ENCODE data around the gene MTCL1.
A peak's percentile ranks its signal among the peaks of the same experiment; 100 is the strongest.

The MTCL1 gene

DNA sequence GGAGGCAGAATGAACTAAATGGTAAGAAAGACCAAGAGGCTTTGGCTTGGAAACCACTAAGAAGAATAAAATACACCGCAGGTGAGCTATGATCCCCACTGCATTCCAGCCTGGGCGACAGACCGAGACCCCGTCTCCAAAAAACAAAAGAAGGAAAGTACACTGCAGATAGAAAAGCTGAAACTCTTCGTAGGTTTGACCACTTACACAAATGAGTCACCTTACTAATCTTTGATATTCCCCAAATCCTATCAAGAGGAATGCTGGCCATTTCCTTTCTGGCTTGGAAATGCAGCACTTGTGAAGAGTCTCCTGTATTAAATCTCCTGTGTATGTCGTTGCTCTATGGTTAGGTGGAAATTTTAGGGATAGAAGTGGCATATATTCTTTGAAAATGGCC lies 108.8 kb downstream of the MTCL1 start:
- peak; percentile 56 for DNase-seq

DNA sequence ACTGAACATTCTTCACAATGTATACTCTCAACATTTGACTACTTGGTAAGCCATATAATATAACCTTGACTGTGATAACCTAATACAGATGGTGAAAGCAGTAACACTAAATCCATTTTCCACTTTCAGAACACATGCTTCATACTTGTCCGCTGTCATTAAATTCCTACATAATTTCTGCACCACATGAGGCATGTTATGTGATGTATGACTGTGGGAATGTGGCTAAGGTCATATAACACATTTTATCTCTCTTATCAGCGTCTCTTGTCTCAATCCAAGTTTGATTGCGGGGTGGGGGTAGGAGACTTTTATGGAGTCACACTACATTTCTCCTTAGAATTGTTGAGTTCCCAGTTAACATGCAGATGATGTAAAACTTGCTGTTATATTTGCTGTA lies 110.9 kb downstream of the MTCL1 start:
- DNase-seq: peak; percentile 78

DNA sequence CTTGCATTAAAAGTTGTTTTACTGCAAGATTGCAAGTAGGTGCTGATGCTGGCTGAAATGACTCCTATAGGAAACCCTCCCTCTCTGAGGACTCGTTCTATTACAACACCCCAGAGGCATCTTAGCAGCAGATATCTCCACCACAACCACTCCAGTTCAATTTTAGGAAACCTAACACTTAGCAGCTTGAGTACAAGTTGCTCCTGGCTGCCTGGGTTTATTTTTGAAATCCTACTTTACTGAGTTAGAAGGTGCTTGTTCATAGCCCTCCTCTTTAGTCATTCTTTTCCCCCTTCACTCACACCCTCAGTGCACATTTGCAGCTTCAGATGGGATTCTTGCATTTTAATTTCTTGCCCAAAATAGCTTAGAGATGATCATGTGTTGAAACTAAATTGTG lies 111.5 kb downstream of the MTCL1 start:
- DNase-seq: peak; percentile 73

DNA sequence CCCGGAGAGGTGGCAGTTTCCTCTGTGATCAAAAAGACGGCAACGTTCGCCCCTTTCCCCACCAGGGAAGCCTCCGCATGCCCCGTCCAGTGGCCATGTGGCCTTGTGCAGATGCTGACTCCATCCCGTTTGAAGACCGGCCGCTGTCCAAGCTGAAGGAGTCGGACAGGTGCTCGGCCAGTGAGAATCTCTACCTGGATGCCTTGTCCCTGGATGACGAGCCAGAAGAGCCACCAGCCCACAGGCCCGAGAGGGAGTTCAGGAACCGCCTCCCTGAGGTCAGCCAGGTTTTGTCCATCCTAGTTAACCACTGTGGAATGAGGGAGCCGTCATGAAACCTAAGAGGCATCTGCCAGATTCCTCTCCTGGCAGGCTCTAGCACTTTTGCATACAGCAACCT lies 113.6 kb downstream of the MTCL1 start:
- no peak for DNase-seq

DNA sequence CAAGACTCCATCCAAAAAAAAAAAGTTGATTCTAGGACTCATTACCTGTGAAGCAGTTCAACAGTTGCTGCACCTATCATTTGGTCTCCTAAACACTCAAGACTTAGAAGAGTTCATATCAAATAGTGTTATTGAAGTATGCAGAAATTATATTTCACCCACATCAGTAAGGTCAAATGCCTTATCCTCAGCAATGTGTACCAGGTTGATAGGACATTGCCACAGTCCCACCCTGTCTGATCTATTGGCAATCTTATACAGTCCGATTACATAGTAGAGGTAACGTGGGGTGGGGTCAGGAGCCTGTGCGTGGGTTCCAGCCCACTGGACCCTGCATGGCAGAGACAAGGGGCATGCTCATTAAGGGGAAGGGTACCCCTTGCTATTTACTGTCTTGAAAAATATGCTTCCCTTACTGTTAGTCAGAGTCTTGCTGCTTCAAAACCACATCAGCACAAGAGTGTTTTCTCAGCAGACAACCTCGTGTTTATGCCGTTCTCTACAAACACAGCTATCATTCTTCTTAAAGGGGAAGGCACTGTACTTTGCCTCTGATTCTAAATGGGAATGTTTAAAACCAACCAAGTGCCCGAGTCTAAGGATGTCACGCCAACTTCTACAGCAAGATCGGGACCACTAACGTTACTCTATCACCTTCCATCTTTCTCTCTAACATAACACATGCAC lies 115.2 kb downstream of the MTCL1 start:
- no peak for DNase-seq

DNA sequence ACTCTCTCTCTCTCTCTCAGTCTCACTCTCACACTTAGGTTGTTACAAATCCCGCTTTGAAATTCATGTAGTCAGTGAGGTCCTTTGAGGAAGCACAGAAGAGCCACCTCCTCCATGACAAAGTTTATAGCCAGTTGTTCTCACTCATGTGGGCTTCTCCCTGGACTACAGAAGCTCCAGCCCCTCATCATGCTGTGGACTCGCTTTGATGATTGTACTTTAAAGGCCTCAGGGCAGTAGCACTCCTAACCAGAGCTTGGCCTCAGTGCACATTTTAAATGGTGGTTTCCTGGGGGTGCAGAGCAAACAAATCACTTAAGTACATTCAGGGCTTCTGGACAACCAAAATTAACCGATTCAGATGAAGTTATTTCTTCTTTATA lies 115.7 kb downstream of the MTCL1 start:
- no peak for DNase-seq

DNA sequence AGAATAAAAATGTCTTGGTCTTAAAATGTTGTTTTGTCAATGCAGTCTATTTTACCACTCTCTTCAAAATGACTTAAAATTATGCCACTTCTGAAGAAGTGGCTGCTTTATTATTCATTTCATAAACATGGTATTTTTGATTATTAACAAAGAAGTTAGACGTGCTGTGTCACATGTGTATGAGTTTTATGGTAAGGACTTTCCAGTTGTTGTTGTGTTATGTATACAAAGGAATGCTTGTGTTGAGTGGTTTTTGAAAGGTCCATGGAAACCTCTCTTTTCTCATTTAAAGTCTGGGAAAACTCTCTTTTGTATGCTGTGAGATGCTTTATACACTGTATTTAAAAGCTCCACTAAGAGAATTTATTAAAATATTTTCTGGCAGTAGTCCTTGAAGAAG lies 116.2 kb downstream of the MTCL1 start:
- no peak for DNase-seq

DNA sequence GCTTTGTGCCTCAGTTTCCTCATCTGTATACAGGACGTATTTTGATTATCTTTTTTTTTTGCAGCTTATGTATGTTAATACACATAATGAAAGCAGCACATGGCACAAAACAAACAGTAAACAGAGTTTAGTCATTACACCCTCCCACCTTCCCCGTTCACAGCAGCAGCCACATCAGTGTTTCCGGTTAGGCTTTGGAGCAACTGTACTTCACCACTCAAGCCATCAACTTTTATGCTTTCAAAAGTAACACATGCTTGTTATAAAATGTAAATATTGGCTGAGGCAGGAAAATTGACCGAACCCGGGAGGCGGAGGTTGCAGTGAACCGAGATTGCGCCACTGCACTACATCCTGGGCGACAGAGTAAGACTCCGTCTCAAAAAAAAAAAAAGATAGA lies 117.3 kb downstream of the MTCL1 start:
- DNase-seq: no peak

DNA sequence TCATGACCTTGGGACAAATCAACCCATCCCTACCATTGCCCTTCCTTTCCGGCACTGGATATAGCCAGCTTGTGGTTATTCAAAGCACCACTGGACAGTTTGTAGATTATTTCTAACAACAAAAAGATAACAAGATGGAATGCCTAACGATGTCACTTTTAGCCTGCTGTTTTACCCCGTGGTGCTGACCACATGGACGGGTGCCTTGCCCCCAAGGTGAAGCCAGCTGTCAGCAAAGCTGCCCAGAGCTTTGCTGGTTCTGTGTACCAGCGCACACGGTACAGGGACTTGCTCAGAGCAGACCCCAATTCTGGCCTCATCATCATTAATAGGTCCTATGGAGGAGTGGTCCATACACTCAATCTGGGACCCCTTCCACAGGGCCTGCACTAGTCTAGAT lies 118.2 kb downstream of the MTCL1 start:
- no peak for DNase-seq

DNA sequence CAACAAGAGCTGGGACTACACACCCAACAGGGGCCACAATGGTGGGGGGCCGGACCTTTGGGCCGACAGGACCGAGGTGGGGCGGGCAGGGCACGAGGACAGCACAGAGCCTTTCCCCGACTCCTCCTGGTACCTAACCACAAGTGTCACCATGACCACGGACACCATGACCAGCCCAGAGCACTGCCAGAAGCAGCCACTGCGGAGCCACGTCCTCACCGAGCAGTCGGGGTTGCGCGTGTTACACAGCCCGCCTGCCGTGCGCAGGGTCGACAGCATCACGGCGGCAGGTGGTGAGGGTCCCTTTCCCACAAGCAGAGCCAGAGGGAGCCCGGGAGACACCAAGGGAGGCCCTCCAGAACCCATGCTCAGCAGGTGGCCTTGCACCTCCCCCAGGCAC lies 119.5 kb downstream of the MTCL1 start:
- no peak for DNase-seq

DNA sequence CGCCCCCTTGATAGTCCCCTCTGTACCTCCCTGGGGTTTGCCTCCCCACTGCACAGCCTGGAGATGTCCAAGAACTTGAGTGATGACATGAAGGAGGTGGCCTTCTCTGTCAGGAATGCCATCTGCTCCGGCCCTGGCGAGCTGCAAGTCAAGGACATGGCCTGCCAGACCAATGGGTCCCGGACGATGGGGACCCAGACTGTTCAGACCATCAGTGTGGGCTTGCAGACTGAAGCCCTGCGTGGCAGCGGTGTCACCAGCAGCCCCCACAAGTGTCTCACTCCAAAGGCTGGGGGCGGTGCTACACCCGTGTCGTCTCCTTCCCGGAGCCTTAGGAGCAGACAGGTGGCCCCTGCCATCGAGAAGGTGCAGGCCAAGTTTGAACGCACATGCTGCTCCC lies 119.9 kb downstream of the MTCL1 start:
- DNase-seq: no peak

DNA sequence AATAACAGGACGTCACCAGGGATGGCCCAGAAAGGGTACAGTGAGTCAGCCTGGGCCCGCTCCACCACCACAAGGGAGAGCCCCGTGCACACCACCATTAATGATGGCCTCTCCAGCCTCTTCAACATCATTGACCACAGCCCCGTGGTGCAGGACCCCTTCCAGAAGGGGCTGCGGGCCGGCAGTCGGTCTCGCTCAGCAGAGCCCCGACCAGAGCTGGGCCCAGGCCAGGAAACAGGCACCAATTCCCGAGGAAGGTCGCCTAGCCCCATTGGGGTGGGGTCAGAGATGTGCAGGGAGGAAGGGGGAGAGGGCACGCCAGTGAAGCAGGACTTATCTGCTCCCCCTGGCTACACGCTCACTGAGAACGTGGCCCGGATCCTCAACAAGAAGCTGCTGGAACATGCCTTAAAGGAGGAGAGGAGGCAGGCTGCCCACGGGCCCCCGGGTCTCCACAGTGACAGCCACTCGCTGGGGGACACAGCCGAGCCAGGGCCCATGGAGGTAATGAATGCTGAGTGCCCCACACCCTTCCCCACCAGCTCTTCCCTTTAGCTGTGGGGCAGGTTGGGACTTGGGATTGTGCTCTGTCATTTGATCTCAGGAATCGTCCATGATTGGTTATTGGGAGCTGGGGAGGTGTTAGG lies 120.5 kb downstream of the MTCL1 start:
- DNase-seq: no peak

DNA sequence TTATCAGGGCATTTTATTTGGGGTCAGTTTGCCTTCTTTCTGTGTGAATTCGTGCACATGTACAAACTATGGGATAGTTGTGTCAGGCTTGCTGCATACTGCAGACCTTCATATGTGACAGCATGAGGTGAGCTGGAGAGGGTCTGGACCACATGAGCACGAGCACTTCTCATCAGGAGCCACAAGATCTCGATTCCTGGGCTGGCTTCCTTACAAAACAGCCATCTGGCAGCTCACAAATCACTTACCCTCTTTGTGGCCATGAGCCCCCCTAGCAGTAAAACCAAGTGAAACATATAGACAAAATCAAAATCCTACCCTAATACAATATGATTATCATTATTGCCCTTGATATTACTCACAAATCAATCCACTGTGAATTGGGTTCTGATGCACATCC lies 121.2 kb downstream of the MTCL1 start:
- no peak for DNase-seq

DNA sequence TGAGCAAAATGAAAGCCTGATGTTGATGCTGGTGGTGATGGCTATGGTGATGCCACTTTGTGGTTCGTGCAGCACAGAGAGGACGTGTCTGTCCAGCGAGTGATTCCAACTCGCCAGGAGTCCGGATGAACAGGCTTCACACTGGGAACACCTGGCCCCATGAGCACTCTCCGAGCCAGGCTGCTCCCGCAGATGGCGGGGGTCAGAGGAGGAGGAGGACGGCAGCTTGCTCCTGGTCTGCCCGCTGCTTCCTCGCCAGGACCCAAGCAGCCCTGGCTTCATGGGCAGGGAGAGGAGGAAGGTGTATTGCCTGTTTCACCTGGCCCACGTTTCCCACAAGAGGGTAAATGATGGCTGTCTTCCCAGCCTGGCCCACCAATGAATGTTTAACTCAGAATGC lies 121.6 kb downstream of the MTCL1 start:
- no peak for DNase-seq

DNA sequence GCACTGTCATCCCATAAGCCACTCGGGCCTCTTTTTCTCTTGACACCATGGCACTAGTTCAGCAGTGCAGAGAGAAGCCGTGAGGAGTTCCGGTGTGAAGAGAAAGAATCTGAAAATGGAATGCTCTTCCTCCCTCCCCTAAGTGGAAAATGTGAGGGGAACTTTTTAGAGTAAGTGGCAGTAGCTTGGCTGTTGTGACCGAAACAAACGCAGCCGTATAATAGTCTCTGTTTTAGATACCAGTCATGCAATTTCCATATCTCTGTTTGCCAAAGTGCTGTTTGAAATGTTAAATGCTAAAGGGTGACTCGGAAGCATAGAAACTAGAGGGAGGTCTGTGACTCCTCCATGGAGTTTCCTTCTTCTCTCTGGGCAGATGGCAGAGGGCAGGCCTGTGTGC lies 122.9 kb downstream of the MTCL1 start:
- no peak for DNase-seq

DNA sequence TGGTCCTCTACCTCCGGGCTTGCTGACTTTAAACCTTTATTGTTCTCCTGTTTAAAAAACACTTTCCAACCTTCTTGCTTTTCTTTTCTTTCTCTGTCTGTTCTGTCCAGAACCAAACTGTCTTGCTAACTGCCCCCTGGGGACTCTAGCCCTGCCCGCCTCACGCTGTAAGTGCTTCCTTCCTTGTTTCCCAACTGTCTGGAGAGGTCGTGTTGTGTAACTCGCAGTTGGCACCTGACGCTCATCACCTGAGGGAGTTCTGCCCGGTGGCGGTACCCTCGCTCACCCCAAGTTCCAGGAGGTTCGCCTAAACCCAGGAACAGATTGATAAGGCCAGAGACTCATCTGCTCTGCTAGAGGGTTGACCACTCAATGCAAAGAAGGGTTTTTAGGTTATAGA lies 123.4 kb downstream of the MTCL1 start:
- DNase-seq: no peak

DNA sequence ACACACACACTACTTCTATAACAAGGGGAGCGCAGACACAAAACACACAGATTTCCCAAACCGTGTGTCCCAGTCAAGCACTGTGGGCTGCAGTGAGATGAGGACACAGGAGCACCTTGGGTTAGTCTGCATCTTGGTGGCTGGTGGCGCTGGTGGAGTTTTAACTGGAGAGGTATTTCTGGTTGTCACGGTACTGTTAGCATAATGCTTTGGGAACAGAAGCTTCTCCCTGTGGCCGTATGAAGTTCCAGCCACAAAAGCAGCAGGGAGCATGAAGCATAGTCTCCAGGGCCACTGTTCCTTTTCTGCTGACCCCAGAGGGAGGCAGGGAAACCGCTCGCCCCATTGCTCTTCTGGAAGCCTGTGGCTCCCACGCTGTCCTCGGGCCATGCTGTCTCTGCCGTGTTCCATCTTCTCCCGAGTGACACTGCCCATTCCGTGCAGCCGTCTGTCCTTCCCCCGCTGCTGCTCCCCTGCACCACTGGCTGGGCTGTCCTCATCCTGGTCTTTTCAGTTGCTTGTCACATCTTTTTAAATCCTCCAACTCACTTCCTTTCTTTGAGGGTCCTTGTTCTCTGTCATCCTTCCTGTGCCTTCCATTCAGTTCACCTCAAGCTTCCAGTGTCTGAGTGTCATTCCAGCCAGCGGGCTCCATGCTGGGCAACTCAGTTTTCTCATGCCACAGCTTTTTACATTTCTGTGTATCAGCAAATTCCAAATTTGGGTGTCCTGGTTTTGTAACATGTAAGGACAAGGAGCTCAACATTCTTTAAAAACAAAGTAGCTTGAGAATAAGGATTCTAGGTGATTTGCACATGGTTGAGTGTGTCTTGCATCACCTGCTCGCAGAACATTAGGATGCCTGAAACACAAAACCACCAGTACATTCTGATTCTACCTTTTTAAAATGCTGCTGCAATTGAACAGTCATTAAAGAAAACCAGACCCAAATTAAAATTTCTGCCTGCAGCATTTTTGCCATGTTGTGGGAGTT lies 125.0 kb downstream of the MTCL1 start:
- no peak for DNase-seq

DNA sequence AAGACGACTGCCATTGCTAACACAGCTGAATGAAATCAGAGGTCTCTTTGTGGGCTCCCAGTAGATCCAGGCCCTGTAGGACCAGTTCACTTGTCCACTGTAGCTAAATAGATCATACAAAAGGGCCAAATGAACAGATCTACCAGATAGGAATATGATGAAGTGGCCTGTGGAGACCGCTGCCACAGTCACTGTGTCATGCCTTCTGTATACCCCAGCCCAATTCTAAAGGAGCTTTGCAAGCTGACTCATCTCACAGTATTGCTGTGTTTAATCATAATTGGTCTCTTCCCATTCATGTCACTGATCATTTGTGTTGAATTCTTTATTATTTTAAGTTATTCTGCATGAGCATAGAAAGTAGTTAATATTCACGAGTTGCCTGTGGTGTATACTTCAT lies 125.8 kb downstream of the MTCL1 start:
- no peak for DNase-seq

DNA sequence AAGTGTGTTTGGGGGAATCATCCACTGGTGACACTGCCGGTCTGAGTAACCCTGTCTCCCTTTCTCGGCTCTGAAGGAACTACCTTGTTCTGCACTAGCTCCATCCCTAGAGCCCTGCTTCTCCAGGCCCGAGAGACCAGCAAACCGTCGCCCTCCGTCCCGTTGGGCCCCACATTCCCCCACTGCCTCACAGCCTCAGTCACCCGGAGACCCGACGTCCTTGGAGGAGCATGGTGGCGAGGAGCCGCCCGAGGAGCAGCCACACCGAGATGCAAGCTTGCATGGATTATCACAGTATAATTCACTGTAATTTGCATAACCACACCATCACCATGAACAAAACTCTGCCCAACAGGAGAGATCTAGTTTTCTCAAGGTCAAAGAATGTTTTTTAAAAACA lies 126.2 kb downstream of the MTCL1 start:
- DNase-seq: no peak

DNA sequence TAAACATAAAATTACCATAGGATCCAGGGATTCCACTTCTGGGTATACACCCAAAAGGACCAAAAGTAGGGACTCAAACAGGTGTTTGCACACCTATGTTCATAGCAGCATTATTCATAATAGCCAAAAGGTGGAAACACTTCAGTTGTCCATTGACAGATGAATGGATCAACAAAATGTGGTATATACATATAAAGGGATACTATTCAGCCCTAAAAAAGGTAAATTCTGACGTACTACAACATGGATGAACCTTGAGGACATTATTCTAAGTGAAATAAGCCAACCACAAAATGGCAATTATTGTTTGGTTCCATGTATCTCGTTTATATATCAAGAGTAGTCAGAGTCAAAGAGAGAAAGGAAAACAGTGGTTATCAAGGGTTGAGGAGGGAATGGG lies 128.1 kb downstream of the MTCL1 start:
- no peak for DNase-seq

DNA sequence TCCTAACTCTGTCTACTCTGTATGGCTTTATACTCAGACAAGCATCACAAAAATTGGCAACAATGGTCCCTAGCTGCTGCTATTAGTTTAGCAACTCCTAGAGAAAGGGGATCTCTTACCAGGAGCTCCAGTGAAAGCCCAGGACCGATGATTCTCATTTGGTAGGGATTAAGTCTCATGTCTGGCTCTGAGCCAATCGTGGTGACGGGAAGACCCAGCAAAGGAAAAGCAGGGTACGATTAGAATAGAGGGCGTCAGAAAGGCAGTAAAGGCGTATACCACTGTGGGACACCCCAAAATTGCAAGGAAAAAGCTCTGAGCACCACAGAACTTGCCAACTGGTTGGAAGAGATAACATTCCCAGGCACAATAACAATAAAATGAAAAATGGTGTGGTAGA lies 129.5 kb downstream of the MTCL1 start:
- no peak for DNase-seq

DNA sequence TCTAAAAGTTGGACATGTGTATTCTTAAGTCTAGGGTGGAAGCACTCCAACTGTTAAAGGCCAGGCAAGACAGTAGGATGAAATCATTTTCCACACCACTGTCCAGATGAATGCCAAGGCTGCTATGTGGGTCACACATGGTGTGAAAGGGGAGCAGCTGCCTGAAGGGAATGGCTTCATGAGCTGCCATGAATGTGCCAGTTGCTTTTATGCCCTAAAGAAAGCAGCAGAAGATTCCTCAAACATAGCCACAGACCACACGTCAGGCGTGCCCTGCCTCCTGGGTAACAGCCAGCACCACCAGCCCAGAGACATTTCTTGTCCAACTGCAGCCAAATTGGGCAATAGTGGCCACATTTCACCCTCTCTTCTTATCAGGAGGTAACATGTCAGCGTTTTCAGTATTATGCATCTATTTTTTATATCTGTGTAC lies 130.2 kb downstream of the MTCL1 start:
- peak; percentile 40 for DNase-seq

DNA sequence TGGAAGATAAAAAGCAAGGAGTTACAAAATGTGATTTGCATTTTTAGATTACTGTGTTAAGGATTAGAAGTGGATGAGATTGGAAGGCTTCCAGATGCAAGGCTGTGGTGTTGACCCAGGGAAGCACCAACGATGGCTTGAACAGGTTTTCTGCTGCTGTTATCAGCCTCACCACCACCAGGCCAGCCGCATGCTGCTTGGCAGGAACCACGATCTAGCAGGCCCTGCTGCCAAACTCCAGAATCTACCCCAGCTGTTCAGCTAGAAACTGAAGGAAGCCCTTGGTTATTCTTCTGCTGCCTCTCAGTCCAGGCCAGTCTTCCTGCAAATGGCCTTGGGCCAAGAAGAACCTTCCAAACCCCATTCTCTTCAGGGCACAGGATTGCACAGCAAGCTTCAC lies 133.9 kb downstream of the MTCL1 start:
- no peak for DNase-seq

Data from fibroblast of skin of scalp (primary cell).